ENCODE data around the gene SRRM3.
A peak's percentile ranks its signal among the peaks of the same experiment; 100 is the strongest.
"Not testable (repeated sequence)": the region's sequence is repeated elsewhere in the genome, so short reads cannot be mapped to it uniquely, and the experiment has no call there.

The SRRM3 gene

DNA sequence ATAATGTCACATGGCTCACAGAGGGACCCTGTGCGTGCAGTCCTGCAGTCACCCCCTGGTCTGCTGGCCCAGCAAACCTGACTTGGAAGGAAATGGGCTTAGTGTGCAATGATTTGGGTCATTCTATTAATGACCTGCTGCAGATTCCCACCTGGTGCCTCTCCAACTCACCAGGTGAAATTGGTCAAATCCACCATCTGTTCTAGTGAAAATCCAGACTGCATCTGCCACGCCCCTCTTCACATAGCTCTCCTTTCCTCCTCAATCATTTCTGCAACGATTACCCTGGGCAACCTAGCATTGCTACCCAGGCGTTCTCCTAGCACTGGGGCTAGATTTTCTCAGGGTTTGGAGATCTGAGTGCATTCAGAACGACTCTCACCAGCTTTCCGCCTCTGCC lies 29.4 kb downstream of the SRRM3 start:
- DNase-seq, result no peak

- no peak for DNase-seq
These were observed 29.9 kb downstream of the SRRM3 start for GRCh38 chr7:76231583-76231982.

DNA sequence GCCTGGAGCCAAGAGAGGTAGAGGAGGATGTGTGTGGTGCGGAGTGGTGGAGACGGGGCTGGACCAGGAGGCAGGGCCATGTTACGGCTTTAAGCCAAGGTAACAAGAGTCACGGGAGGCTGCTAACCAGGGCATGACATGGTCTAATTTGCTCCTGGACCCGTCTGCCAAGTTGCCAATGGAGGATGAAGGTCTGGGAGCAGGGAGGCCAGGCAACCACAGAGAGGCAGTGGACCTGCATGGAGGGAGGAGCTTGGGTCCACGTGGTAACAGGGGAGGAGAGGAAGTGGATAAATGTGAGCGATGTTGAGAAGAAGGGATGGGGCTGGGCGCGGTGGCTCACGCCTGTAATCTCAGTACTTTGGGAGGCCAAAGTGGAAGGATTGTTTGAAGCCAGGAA lies 31.0 kb downstream of the SRRM3 start:
- no peak for DNase-seq

- no peak for DNase-seq
These were observed 32.0 kb downstream of the SRRM3 start for GRCh38 chr7:76233538-76234281.

DNA sequence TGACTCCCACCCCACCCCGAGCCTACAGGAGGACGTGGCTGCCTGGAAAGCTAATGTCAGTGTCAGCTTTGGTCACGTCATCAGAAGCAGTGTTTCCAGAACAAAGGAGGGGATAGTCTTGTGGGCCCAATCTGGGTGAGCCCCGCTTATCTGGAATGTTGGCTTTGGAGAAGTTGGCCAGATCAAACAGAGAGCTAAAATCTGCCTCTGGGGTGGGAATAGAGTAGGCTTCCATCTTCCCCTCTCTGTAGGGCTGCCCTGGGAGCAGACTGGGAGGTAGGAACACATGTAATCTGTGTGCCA lies 32.5 kb downstream of the SRRM3 start:
- DNase-seq, result no peak

DNA sequence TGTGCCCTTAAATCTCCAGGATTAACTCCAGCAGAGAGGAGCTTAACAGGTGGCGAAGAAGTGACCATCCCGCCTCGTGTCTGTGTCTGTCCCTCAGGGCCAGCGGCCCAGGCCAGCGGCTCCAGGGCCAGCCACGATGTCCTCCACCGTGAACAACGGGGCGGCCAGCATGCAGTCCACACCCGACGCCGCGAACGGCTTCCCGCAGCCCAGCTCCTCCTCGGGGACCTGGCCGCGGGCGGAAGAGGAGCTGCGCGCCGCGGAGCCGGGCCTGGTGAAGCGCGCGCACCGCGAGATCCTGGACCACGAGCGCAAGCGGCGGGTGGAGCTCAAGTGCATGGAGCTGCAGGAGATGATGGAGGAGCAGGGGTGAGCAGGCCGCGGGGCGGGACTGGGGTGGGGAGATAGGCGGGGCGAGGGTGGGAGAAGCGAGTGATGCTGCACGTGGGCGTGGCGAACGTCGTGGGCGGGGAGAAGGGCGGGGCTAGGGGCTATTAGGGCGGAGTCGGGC lies 33.3 kb downstream of the SRRM3 start:
- DNase-seq, result peak; percentile 85

GRCh38 chr7:76236224-76236623 lies 34.5 kb downstream of the SRRM3 start:
- DNase-seq, result no peak

DNA sequence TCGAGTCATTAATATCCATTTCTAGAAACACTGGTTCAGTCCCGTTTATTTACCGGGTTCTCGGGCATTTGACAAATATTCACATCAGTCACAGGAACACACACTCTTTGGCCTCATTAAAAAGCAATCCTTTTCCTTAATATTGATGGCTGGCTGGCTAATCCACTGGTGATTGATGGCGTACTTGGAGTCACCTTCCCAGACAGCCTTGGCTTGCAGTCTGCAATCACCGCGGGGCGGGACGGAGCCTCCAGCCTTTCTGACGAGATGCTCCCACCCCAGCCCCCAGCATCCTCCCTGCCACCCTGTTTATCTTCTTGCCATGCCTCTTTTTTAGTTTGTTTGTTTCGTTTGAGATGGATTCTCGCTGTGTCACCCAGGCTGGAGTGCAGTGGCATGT lies 36.6 kb downstream of the SRRM3 start:
- DNase-seq, result no peak

DNA sequence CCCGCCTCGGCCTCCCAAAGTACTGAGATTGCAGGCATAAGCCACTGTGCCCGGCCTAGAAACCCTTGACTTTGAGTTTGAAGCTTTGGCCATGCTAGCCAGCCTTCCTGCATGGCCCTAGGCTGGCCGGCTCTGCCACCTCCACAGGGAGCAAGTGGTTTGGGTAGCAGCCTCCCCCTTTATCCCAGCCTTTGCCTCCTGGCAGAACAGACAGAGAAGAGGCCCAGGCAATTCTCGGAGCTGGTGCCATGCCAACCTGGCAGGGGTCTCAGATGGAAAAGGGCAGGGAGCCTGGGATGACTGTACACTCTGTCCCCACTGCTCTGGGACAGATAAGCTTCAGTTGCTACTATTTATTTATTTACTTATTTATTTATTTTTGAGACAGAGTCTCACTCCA lies 39.4 kb downstream of the SRRM3 start:
- no peak for DNase-seq

- not testable (repeated sequence) for DNase-seq
These were observed 40.9 kb downstream of the SRRM3 start for GRCh38 chr7:76242517-76243063.

DNA sequence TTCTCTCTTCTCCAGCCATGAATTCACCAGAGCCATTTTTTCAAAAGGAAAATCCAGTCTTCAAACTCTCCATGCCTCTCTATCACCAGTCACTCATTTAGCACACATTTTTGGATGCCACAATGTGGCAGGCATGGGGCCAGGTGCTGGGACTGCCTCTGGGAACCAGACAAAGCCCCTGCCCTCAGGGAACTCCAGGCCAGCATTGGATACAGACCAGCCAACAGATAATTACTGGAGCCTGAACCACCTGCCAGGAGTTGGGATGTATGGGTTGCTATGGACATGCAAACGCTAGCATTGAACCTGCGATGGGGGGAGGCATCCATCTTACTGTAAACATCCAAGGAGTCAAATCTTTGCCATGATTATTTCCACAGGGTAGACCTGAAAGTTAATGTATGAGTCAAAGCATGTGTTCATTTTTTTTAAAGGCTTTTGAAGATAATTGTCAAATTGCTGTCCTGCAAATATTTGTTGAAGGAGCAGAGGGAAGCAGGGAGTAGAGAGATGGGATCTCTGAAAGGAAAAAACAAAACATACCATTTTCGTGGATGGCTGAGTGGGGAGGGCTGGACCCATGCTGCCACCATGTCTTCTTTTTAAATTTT lies 43.2 kb downstream of the SRRM3 start:
- no peak for DNase-seq

- DNase-seq, result no peak
These were observed 45.2 kb downstream of the SRRM3 start for GRCh38 chr7:76246804-76247389.

DNA sequence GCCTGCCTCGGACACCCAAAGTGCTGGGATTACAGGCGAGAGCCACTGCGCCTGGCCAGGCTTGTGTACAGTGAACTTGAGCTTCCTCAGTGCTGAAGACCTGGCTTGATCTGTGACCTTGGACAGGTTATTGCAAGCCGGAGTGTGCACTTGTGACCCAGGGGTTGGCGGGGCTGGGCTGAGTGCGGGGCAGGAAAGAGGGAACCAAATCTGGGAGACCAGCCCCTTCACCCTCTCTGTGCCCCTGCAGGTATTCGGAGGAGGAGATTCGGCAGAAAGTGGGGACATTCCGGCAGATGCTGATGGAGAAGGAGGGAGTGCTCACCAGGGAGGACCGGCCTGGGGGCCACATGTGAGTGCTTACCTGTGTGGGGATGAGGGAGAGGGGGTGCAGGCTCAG lies 46.2 kb downstream of the SRRM3 start:
- no peak for DNase-seq

DNA sequence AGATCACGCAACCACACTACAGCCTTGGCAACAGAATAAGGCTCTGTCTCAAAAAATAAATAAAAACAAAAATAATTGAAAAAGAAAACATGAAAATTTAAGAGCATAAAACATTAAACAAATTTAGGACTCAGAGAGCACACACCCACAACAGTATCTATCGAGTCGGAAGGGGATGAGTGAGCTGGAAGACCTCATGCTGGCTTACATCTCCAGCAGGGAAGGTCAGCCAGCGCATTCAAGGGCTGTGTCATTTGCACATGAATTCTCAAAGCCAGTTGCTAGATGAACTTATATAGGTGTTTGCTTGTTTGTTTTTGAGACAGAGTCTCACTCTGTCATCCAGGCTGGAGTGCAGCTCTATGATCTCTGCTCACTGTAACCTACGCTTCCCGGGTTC lies 50.3 kb downstream of the SRRM3 start:
- DNase-seq, result no peak

GRCh38 chr7:76254781-76255180 lies 53.1 kb downstream of the SRRM3 start:
- no peak for DNase-seq

DNA sequence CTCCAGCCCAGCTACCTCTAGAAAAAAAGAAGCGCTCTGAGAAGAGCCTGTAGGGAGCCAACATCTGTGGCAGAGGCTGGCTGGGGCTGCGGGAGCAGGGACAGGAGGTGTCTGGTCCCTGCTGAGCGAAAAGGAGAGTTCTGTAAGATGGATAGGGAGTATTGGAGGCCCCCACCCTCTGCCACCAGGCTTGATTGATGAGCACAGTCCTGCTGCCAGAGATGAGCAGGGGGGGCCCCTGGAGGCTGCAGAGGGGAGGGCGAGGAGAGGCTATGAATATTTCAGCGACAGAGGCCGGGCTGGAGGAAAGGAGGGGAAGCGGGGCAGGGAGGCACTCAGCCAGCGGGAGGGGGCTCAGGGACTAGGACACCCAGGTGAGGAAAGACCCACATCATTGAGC lies 56.3 kb downstream of the SRRM3 start:
- DNase-seq, result no peak

- DNase-seq, result no peak
These were observed 57.7 kb downstream of the SRRM3 start for GRCh38 chr7:76259124-76260093.

DNA sequence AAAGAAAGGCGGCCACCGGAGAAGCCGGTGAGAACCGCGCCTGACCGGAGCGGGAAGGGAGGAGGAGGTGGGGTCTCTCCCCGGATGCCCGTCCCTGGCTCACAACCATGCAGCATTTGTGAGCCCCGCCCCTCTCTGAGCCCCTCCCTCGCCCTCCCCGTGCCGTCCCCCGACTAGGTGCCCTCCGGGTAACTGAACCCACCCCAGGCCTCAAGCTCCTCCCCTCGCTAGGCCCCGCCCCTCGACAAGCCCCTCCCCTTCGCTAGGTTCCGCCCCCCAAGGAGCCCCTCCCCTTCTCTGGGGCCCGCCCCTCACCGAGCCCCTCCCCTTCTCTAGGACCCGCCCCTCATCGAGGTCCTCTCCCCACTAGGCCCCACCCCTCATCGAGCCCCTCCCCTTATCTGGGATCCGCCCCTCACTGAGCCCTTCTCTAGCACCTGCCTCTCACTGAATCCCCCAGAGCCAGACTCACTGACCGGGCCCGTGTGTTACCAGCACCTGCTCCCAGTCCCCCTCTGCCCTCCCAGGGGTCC lies 58.5 kb downstream of the SRRM3 start:
- DNase-seq, result peak; percentile 60

GRCh38 chr7:76261329-76261728 lies 59.6 kb downstream of the SRRM3 start:
- DNase-seq, result no peak

- no peak for DNase-seq
These were observed 60.2 kb downstream of the SRRM3 start for GRCh38 chr7:76261931-76262330.

GRCh38 chr7:76262683-76263402 lies 61.1 kb downstream of the SRRM3 start:
- DNase-seq, result no peak

GRCh38 chr7:76265299-76265698 lies 63.6 kb downstream of the SRRM3 start:
- no peak for DNase-seq
